ENCODE results near the gene TLCD3B. TPM values are rescaled to one million over a fixed set of nuclear protein-coding genes. Genes with fewer than 3 reads are reported as not detected.
"Not testable (repeated sequence)": the region's sequence is repeated elsewhere in the genome, so short reads cannot be mapped to it uniquely, and the experiment has no call there.

Gene TLCD3B
- polyA plus RNA-seq, 1 donor from 2014 or later = 18.9 TPM

DNA sequence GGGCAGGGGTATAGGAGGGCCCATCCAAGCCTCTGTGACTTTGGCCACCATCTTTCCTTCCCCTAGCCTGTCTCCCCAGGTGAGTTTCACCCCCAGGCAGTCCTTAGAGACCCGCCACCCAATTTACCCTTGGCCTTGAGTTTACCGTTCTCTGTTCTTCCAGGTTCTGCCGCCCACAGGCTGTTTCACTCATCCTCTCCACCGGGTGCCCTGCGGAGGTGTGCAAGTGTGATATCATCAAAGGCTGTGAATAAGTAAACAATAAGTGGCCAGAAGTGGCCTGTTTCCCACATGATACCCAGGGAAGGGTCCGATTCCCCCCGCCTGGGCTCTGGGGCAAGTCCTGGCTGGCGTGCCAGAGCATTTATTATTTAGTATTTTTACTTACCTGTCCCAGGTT lies 15.1 kb upstream of the TLCD3B start:
- no peaks in the 10 kb centered on the region for H3K36me3 ChIP-seq (ENCODE audit: insufficient read depth, low read length)
- H4K20me1 ChIP-seq (ENCODE audit: insufficient read depth) = no peaks in the 10 kb centered on the region
- TF ChIP-seq EZH2 (IDR thresholded peaks at IDR 0.05; ENCODE audit: borderline replicate concordance, insufficient read depth, low read length, poor library complexity, severe bottlenecking) = no peak
- no peak for TF ChIP-seq EP300 (conservative IDR thresholded peaks at IDR 0.05; ENCODE audit: poor library complexity, severe bottlenecking)
- TF ChIP-seq TAF1 (IDR thresholded peaks at IDR 0.05; ENCODE audit: low read depth) = no peak
- no peak for TF ChIP-seq RAD21 (conservative IDR thresholded peaks at IDR 0.05)
- TF ChIP-seq, protein P1, sequence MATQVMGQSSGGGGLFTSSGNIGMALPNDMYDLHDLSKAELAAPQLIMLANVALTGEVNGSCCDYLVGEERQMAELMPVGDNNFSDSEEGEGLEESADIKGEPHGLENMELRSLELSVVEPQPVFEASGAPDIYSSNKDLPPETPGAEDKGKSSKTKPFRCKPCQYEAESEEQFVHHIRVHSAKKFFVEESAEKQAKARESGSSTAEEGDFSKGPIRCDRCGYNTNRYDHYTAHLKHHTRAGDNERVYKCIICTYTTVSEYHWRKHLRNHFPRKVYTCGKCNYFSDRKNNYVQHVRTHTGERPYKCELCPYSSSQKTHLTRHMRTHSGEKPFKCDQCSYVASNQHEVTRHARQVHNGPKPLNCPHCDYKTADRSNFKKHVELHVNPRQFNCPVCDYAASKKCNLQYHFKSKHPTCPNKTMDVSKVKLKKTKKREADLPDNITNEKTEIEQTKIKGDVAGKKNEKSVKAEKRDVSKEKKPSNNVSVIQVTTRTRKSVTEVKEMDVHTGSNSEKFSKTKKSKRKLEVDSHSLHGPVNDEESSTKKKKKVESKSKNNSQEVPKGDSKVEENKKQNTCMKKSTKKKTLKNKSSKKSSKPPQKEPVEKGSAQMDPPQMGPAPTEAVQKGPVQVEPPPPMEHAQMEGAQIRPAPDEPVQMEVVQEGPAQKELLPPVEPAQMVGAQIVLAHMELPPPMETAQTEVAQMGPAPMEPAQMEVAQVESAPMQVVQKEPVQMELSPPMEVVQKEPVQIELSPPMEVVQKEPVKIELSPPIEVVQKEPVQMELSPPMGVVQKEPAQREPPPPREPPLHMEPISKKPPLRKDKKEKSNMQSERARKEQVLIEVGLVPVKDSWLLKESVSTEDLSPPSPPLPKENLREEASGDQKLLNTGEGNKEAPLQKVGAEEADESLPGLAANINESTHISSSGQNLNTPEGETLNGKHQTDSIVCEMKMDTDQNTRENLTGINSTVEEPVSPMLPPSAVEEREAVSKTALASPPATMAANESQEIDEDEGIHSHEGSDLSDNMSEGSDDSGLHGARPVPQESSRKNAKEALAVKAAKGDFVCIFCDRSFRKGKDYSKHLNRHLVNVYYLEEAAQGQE (IDR thresholded peaks at IDR 0.05; ENCODE audit: borderline replicate concordance) = no peak
- TF ChIP-seq, protein P2, sequence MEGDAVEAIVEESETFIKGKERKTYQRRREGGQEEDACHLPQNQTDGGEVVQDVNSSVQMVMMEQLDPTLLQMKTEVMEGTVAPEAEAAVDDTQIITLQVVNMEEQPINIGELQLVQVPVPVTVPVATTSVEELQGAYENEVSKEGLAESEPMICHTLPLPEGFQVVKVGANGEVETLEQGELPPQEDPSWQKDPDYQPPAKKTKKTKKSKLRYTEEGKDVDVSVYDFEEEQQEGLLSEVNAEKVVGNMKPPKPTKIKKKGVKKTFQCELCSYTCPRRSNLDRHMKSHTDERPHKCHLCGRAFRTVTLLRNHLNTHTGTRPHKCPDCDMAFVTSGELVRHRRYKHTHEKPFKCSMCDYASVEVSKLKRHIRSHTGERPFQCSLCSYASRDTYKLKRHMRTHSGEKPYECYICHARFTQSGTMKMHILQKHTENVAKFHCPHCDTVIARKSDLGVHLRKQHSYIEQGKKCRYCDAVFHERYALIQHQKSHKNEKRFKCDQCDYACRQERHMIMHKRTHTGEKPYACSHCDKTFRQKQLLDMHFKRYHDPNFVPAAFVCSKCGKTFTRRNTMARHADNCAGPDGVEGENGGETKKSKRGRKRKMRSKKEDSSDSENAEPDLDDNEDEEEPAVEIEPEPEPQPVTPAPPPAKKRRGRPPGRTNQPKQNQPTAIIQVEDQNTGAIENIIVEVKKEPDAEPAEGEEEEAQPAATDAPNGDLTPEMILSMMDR (IDR thresholded peaks at IDR 0.05; ENCODE audit: poor library complexity, severe bottlenecking) = no peak
- no peak for TF ChIP-seq MXI1 (conservative IDR thresholded peaks at IDR 0.05; ENCODE audit: poor library complexity, severe bottlenecking)
- TF ChIP-seq POLR2AphosphoS5 (IDR thresholded peaks at IDR 0.05) = no peak
- no peak for TF ChIP-seq SMC3 (conservative IDR thresholded peaks at IDR 0.05; ENCODE audit: poor library complexity)
- no peaks in the 10 kb centered on the region for H3K9me2 ChIP-seq (ENCODE audit: insufficient read depth, low read length)
- H3K4me2 ChIP-seq (ENCODE audit: low read length) = no peak overlapping the region
- H2AFZ ChIP-seq (ENCODE audit: low read depth, low read length) = no peak overlapping the region
- H3K9ac ChIP-seq (ENCODE audit: low read length) = no peak overlapping the region
- no peaks in the 10 kb centered on the region for H3K27me3 ChIP-seq (ENCODE audit: insufficient read depth, low read depth, low read length)
- H3K27ac ChIP-seq (ENCODE audit: low read length) = no peak overlapping the region
- no peaks in the 10 kb centered on the region for H3K9me3 ChIP-seq (ENCODE audit: low read length)
- no peaks in the 10 kb centered on the region for H3K79me2 ChIP-seq (replicated peaks; ENCODE audit: insufficient read depth, low read length)
- H3F3A ChIP-seq (ENCODE audit: insufficient read depth, low read length, poor library complexity, severe bottlenecking) = no peaks in the 10 kb centered on the region
- no peak overlapping the region for H3K4me3 ChIP-seq (ENCODE audit: low read length)

DNA sequence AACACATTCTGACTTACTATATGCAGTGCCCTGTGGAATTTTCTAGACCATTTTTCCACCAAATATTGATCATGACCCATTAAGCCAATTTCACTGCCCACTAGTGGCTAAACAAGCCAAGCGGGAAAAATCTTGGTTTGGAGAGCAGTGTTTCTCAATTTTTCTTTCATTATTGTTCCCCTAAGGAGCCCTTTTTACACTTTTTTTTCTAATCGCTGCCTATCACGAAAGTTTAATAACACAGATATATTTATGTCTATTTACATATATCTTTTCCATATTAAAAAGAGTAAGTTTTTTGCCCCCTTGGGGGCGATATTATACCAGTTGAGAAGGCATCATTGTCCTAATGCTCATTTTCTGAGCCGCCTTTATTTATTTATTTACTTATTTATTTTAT lies 10.8 kb upstream of the TLCD3B start:
- Histone ChIP-seq H3K79me2 (replicated peaks; ENCODE audit: insufficient read depth, low read length) (no peaks in the 10 kb centered on the region), H3K4me3 (ENCODE audit: low read length) (no peak overlapping the region), H4K20me1 (ENCODE audit: insufficient read depth) (no peaks in the 10 kb centered on the region), H3K27me3 (ENCODE audit: insufficient read depth, low read depth, low read length) (no peaks in the 10 kb centered on the region), H3K9ac (ENCODE audit: low read length) (no peak overlapping the region), H3K4me2 (ENCODE audit: low read length) (no peak overlapping the region), H3K27ac (ENCODE audit: low read length) (no peak overlapping the region), H3K9me3 (ENCODE audit: low read length) (no peaks in the 10 kb centered on the region), H3K9me2 (ENCODE audit: insufficient read depth, low read length) (no peaks in the 10 kb centered on the region), H2AFZ (ENCODE audit: low read depth, low read length) (no peak overlapping the region), H3F3A (ENCODE audit: insufficient read depth, low read length, poor library complexity, severe bottlenecking) (no peaks in the 10 kb centered on the region), H3K36me3 (ENCODE audit: insufficient read depth, low read length) (no peaks in the 10 kb centered on the region)
- no peak for TF ChIP-seq MXI1 (conservative IDR thresholded peaks at IDR 0.05; ENCODE audit: poor library complexity, severe bottlenecking)
- TF ChIP-seq, protein P2 (IDR thresholded peaks at IDR 0.05; ENCODE audit: poor library complexity, severe bottlenecking) = peak; percentile 38
- no peak for TF ChIP-seq POLR2AphosphoS5 (IDR thresholded peaks at IDR 0.05)

- H3K4me2 ChIP-seq (ENCODE audit: low read length); H3K9ac ChIP-seq (ENCODE audit: low read length); H3K79me2 ChIP-seq (replicated peaks; ENCODE audit: insufficient read depth, low read length); H3K9me3 ChIP-seq (ENCODE audit: low read length); H3K27me3 ChIP-seq (ENCODE audit: insufficient read depth, low read depth, low read length); H4K20me1 ChIP-seq (ENCODE audit: insufficient read depth); H3F3A ChIP-seq (ENCODE audit: insufficient read depth, low read length, poor library complexity, severe bottlenecking); H3K36me3 ChIP-seq (ENCODE audit: insufficient read depth, low read length); H3K9me2 ChIP-seq (ENCODE audit: insufficient read depth, low read length); H2AFZ ChIP-seq (ENCODE audit: low read depth, low read length); H3K27ac ChIP-seq (ENCODE audit: low read length); H3K4me3 ChIP-seq (ENCODE audit: low read length): not testable (repeated sequence)
Observed at GRCh38 chr16:30040690-30041089, 9.6 kb upstream of the TLCD3B start.

All from neural cell (in vitro differentiated cells).